Measurements from ENCODE around the gene SOX6. TPM values are rescaled to one million over a fixed set of nuclear protein-coding genes. Genes with fewer than 3 reads are reported as not detected.
A peak's percentile ranks its signal among the peaks of the same experiment; 100 is the strongest.

Gene SOX6
- total and polyA plus RNA-seq, 2 of the 13 experiments (the other 11 are each of a cell fraction or from before 2014, with no cell fraction given), result 2.6 to 11.2 TPM

DNA sequence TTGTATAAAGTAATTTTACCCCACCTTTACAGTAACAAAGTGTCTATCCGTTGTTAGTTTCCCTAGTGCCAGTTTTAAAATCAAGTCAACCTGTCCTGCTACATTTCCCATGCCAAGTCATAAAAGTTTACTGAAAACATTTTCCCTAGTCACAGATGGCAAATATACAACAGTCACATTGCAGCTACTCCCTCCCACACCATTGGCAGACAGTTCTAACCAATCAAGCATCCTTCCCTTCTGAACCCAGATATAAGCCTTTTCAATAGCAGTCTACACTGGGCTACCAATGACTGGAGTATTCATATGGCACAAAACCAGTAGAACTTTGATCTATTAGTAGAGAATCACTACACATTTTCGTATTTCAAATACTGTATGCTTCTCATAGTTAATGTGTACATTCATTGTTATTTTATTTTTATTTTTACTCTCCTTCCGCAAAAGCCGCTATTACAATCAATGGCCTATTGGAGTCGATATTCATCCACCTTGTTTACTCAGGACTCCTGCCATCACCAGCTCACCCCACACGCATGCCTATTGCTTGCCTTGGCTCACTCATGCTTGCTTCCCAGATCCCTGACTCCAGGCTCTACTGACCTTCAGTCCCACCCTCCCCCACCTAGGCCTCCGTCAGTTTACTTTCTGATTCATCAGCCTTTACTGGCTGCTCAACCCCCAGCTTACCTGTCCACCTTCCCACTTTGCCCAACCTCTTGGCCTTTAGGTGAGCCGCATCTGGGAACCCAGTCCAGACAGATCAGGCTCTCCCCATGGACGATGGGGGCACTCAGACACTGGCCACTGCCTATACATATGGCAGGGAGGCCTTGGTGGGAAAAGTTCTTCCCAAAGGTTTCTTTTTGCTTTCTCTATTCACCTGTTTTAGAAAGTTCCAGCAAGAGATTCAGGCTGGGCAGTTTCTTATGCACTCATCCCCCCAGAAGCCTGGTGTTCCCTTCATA lies 408.4 kb downstream of the SOX6 start:
- POLR2A ChIA-PET, result no interaction called here
- Histone ChIP-seq H3K4me3 (replicated peaks in 1 of 3; ENCODE audit: insufficient read depth in 1 of 3, low read depth in 2 of 3, low read length in 3 of 3) (no peak overlapping the region), H3K4me2 (ENCODE audit: low read depth, low read length) (no peak overlapping the region), H4K20me1 (ENCODE audit: insufficient read depth, low read length) (no peaks in the 10 kb centered on the region), H3K27me3 (ENCODE audit: control insufficient read depth in 1 of 2, insufficient read depth in 2 of 2, low read length in 2 of 2) (no peaks in the 10 kb centered on the region), H3K27ac (ENCODE audit: extremely low read length, insufficient read depth, low read length) (no peak overlapping the region), H3K4me1 (ENCODE audit: insufficient read depth, low read length) (peaks cover 11% of the 10 kb centered on the region; the same call in 1 of the 2 replicates), H3K36me3 (replicated peaks in 1 of 2; ENCODE audit: control insufficient read depth in 1 of 2, insufficient read depth in 2 of 2, low read length in 2 of 2) (no peaks in the 10 kb centered on the region), H3K9me3 (ENCODE audit: low read length) (peaks cover 13% of the 10 kb centered on the region; the same call in 1 of the 2 replicates), H3K79me2 (ENCODE audit: insufficient read depth, low read length) (no peaks in the 10 kb centered on the region), H2AFZ (ENCODE audit: low read length) (no peak overlapping the region), H3K9ac (ENCODE audit: insufficient read depth, low read depth, low read length) (no peak overlapping the region)
- DNase-seq (ENCODE audit: low spot score) (peak; percentile 41), ATAC-seq (peak; percentile 89), FAIRE-seq (no peak)
- intact Hi-C loops (cut with micrococcal nuclease; ENCODE audit: unreplicated experiment) (no loop called here), in situ Hi-C loops (cut with HindIII; ENCODE audit: extremely low pct_ligation_motif_present, low pct_unique_long_range_greater_than_20kb) (loop anchor here (10.0 kb wide), 1 partner anchor 667 kb away; no protein-coding TSS in a partner anchor)
- WGBS (ENCODE audit: low lambda C conversion rate), result 17% methylated on average over 9 of the region's 9 CpGs
- CTCF ChIA-PET (ENCODE audit: low intra/inter-chr PET ratio, low total read pairs), result no interaction called here
- no TSS peak for BruUV-seq (replicated peaks)
- TF ChIP-seq ZNF670 (CRISPR knock-in tag; IDR thresholded peaks at IDR 0.05; ENCODE audit: borderline replicate concordance) (0 out of 2 replicates have a peak, but pooled peaks have one; percentile 28), RARA (CRISPR knock-in tag; IDR thresholded peaks at IDR 0.05) (0 out of 2 replicates have a peak, but pooled peaks have one; percentile 9), STAG1 (CRISPR knock-in tag; IDR thresholded peaks at IDR 0.05) (peak; percentile 32), ZNF644 (CRISPR knock-in tag; IDR thresholded peaks at IDR 0.05; ENCODE audit: low read depth) (peak; percentile 91), FOXA3 (CRISPR knock-in tag; IDR thresholded peaks at IDR 0.05) (peak; percentile 82), RFX1 (IDR thresholded peaks at IDR 0.05) (no peak), ELF1 (CRISPR knock-in tag; IDR thresholded peaks at IDR 0.05) (no peak), TEAD2 (CRISPR knock-in tag; IDR thresholded peaks at IDR 0.05) (no peak), RBAK (CRISPR knock-in tag; IDR thresholded peaks at IDR 0.05) (no peak), SPEN (CRISPR knock-in tag; IDR thresholded peaks at IDR 0.05; ENCODE audit: low read depth) (no peak), JUNB (CRISPR knock-in tag; IDR thresholded peaks at IDR 0.05; ENCODE audit: borderline replicate concordance) (0 out of 2 replicates have a peak, but pooled peaks have one; percentile 7)
- TF ChIP-seq, protein P1, sequence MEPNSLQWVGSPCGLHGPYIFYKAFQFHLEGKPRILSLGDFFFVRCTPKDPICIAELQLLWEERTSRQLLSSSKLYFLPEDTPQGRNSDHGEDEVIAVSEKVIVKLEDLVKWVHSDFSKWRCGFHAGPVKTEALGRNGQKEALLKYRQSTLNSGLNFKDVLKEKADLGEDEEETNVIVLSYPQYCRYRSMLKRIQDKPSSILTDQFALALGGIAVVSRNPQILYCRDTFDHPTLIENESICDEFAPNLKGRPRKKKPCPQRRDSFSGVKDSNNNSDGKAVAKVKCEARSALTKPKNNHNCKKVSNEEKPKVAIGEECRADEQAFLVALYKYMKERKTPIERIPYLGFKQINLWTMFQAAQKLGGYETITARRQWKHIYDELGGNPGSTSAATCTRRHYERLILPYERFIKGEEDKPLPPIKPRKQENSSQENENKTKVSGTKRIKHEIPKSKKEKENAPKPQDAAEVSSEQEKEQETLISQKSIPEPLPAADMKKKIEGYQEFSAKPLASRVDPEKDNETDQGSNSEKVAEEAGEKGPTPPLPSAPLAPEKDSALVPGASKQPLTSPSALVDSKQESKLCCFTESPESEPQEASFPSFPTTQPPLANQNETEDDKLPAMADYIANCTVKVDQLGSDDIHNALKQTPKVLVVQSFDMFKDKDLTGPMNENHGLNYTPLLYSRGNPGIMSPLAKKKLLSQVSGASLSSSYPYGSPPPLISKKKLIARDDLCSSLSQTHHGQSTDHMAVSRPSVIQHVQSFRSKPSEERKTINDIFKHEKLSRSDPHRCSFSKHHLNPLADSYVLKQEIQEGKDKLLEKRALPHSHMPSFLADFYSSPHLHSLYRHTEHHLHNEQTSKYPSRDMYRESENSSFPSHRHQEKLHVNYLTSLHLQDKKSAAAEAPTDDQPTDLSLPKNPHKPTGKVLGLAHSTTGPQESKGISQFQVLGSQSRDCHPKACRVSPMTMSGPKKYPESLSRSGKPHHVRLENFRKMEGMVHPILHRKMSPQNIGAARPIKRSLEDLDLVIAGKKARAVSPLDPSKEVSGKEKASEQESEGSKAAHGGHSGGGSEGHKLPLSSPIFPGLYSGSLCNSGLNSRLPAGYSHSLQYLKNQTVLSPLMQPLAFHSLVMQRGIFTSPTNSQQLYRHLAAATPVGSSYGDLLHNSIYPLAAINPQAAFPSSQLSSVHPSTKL (CRISPR knock-in tag; IDR thresholded peaks at IDR 0.05), result peak; percentile 58; the same call in 1 of the 2 replicates
- TF ChIP-seq, protein P2, sequence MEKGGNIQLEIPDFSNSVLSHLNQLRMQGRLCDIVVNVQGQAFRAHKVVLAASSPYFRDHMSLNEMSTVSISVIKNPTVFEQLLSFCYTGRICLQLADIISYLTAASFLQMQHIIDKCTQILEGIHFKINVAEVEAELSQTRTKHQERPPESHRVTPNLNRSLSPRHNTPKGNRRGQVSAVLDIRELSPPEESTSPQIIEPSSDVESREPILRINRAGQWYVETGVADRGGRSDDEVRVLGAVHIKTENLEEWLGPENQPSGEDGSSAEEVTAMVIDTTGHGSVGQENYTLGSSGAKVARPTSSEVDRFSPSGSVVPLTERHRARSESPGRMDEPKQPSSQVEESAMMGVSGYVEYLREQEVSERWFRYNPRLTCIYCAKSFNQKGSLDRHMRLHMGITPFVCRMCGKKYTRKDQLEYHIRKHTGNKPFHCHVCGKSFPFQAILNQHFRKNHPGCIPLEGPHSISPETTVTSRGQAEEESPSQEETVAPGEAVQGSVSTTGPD (CRISPR knock-in tag; IDR thresholded peaks at IDR 0.05), result no peak
- TF ChIP-seq, protein P3, sequence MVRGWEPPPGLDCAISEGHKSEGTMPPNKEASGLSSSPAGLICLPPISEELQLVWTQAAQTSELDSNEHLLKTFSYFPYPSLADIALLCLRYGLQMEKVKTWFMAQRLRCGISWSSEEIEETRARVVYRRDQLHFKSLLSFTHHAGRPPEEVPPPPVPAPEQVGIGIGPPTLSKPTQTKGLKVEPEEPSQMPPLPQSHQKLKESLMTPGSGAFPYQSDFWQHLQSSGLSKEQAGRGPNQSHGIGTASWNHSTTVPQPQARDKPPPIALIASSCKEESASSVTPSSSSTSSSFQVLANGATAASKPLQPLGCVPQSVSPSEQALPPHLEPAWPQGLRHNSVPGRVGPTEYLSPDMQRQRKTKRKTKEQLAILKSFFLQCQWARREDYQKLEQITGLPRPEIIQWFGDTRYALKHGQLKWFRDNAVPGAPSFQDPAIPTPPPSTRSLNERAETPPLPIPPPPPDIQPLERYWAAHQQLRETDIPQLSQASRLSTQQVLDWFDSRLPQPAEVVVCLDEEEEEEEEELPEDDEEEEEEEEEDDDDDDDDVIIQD (CRISPR knock-in tag; IDR thresholded peaks at IDR 0.05; ENCODE audit: low read depth), result peak; percentile 83
- TF ChIP-seq, protein P4, sequence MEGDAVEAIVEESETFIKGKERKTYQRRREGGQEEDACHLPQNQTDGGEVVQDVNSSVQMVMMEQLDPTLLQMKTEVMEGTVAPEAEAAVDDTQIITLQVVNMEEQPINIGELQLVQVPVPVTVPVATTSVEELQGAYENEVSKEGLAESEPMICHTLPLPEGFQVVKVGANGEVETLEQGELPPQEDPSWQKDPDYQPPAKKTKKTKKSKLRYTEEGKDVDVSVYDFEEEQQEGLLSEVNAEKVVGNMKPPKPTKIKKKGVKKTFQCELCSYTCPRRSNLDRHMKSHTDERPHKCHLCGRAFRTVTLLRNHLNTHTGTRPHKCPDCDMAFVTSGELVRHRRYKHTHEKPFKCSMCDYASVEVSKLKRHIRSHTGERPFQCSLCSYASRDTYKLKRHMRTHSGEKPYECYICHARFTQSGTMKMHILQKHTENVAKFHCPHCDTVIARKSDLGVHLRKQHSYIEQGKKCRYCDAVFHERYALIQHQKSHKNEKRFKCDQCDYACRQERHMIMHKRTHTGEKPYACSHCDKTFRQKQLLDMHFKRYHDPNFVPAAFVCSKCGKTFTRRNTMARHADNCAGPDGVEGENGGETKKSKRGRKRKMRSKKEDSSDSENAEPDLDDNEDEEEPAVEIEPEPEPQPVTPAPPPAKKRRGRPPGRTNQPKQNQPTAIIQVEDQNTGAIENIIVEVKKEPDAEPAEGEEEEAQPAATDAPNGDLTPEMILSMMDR (CRISPR knock-in tag; IDR thresholded peaks at IDR 0.05), result peak; percentile 30; the same call in 1 of the 2 replicates
